Measurements from ENCODE around the gene TIGD7.

The TIGD7 gene, protein sequence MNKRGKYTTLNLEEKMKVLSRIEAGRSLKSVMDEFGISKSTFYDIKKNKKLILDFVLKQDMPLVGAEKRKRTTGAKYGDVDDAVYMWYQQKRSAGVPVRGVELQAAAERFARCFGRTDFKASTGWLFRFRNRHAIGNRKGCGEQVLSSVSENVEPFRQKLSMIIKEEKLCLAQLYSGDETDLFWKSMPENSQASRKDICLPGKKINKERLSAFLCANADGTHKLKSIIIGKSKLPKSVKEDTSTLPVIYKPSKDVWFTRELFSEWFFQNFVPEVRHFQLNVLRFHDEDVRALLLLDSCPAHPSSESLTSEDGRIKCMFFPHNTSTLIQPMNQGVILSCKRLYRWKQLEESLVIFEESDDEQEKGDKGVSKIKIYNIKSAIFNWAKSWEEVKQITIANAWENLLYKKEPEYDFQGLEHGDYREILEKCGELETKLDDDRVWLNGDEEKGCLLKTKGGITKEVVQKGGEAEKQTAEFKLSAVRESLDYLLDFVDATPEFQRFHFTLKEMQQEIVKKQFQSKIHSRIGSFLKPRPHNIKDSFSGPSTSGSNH

DNA sequence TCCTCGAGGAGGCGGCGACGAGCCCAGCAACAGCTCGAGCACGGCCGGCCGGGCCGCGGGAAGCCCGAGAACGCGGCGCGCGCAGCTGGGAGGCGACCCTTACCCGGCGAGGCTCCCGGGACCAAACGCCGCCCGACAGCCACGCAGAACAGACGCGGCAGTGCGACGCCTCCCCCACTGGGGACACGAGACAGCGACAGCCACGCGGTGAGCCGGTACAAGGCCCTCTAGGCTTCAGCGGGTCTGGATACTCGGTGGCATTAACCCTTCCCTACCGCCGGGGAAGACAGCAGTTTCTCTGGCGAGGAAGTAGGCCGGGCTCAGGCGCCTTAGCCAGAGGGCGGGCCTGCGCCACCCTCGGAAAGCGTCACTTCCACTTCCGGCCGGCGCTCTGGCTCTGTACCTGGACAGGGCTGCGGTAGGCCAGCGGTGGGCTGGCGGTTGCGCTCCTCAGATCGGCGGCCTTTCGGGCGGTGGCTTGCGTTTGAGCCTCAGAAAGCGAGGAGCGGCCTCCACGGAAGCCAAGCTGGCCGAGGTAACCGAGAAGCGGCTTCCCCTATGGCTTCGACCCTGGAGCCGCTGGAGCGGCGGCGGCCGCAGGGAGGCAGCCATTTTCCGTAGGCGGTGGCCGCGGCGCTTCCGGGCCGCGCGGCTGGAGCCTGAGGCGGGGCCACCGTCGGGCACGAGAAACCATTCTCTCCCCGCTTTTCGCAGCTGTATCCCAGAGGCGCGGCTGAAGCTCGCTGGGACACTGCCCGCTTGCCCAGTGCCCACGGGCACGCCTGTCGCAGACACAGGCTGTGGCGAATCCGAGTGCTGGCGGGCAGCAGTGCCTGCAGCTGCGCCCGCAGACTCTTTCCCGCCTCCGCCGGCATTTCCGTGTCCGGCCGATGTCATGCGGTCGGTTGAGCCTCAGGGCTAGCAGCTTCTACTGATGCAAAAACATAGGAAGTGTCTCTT, at the start of gene TIGD7, which contains the start of gene ZNF75A:
Gene TIGD7 (minus strand): TSS at position 322 of the 960 bp plus-strand sequence. CDS start 4,816 bp downstream, outside the sequence.
Gene ZNF75A (plus strand): TSS at position 389 of the 960 bp plus-strand sequence. CDS start 2,932 bp downstream, outside the sequence.
- H3K4me3 ChIP-seq (ENCODE audit: low read depth, low read length): peak within 1 kb of the TSS; percentile 95
- TF ChIP-seq, protein P1, sequence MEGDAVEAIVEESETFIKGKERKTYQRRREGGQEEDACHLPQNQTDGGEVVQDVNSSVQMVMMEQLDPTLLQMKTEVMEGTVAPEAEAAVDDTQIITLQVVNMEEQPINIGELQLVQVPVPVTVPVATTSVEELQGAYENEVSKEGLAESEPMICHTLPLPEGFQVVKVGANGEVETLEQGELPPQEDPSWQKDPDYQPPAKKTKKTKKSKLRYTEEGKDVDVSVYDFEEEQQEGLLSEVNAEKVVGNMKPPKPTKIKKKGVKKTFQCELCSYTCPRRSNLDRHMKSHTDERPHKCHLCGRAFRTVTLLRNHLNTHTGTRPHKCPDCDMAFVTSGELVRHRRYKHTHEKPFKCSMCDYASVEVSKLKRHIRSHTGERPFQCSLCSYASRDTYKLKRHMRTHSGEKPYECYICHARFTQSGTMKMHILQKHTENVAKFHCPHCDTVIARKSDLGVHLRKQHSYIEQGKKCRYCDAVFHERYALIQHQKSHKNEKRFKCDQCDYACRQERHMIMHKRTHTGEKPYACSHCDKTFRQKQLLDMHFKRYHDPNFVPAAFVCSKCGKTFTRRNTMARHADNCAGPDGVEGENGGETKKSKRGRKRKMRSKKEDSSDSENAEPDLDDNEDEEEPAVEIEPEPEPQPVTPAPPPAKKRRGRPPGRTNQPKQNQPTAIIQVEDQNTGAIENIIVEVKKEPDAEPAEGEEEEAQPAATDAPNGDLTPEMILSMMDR (IDR thresholded peaks at IDR 0.05; ENCODE audit: borderline replicate concordance, insufficient read depth, low read depth, low read length): no peak

DNA sequence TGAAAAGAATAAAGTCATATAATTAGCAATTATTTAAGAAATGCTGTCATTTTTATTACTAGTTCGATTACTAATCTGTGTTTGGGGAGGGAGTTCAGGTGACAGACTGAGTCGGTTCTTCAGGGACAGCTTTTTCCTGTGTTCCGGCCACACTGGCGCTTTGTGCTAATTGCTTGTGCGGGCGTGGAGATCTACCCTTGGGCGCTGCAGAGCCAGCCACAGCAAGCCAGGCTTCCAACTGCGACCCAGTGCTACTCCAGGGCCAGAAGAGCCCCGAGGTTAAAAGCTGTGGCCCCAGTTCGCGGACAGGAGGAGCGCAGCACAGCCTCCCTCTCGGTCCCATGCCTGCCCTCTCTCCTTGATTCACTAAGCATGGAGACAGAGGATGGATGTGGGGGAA, 43.9 kb upstream of the TIGD7 start:
- no peak overlapping the region for H3K4me3 ChIP-seq (ENCODE audit: low read depth, low read length)
- TF ChIP-seq, protein P1 (IDR thresholded peaks at IDR 0.05; ENCODE audit: borderline replicate concordance, insufficient read depth, low read depth, low read length): no peak

DNA sequence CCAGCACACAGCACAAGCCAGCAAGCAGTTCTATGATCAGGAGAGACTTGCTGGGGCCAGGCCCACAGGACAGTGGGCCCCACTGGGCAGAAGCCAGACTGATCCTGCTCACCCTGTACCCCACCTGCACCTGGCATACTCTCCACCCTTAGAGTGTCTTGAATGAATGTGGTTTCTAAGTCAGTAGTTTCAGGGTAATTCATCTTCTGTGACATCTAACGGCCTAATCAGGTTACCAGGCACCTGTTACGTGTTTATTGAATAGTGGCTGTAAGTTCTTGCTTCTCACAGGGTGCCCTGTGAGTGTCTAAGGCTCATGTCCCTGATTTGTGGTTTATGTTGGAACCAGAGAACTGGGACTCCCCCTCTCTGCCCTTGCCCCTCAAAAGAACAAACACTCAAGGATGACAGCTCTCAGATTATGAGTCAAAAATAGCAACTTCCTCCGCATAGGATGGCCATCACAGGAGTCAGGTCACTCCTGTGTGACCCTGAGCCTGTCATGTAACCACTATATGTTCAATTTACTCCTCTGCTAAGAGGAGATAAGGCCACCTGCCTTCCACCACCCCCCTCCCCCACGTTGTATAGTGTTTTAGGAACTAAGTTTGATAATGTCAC, 43.4 kb upstream of the TIGD7 start:
- H3K4me3 ChIP-seq (ENCODE audit: low read depth, low read length): no peak overlapping the region
- TF ChIP-seq, protein P1 (IDR thresholded peaks at IDR 0.05; ENCODE audit: borderline replicate concordance, insufficient read depth, low read depth, low read length): no peak

DNA sequence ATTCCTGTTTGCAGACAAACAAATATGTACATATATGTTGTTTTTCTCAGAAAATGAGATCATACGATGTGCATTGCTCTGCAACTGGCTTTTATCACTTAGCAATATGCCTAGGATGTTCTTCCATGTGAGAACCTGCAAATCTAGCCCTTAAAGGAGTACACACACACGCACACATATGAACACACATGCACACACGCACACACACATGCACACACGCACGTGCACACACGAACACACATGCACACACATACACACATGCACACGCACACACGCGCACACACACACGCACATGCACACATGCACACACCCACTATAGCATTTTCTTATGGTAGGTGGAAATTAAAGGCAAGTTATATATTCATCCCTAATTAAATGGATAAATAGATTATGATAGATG, 42.4 kb upstream of the TIGD7 start:
- TF ChIP-seq, protein P1 (IDR thresholded peaks at IDR 0.05; ENCODE audit: borderline replicate concordance, insufficient read depth, low read depth, low read length): no peak
- no peak overlapping the region for H3K4me3 ChIP-seq (ENCODE audit: low read depth, low read length)

DNA sequence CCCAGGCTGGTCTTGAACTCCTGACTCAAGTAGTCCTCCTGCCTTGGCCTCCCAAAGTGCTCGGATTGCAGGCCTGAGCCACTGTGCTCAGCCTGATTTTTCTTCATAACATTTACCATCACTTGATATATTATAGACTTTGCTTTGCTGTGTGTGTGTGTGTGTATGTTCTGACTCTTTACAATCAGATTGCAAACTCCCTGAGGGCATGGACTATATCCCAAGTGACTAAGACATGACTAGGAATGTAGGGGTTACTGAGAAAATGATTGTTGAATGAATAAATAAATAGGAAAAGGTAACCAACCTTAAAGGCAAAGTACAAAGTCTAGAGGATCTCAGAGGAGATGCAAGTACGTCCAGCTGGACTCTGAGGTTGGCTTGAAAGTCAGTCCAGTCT, 40.8 kb upstream of the TIGD7 start:
- H3K4me3 ChIP-seq (ENCODE audit: low read depth, low read length): no peak overlapping the region
- TF ChIP-seq, protein P1 (IDR thresholded peaks at IDR 0.05; ENCODE audit: borderline replicate concordance, insufficient read depth, low read depth, low read length): no peak

DNA sequence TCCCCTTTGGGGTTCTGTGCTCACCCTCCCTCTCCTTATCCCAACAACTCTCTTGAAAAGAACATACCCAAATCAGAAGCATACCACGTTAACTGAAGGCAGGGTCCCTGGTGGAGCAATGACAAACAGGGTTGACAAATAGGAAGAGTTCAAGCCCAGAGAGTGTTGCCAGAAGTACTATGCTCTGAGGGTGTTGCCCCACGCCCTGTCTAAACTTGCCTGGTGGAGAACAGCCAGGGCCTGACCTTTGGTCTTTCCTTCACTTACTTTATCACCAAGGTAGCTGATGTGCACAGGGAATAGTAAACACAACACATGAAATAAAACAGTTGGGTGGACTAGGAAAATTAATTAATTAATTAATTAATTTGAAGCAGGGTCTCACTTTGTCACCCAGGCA, 23.4 kb upstream of the TIGD7 start:
- TF ChIP-seq, protein P1 (IDR thresholded peaks at IDR 0.05; ENCODE audit: borderline replicate concordance, insufficient read depth, low read depth, low read length): no peak
- H3K4me3 ChIP-seq (ENCODE audit: low read depth, low read length): no peak overlapping the region
